Measurements from ENCODE around the gene HEXIM1.

- TF ChIP-seq POLR2AphosphoS5 (IDR thresholded peaks at IDR 0.05), result no peak
- TF ChIP-seq POLR2A (IDR thresholded peaks at IDR 0.05), result no peak
- no peak for TF ChIP-seq CTCF (IDR thresholded peaks at IDR 0.05)
Observed at GRCh38 chr17:45128989-45129388, 19.3 kb upstream of the HEXIM1 start.

All from prostate gland (tissue), 2 donors.